K562 (cell line): ENCODE results near the gene SNX20. TPM values are rescaled to one million over a fixed set of nuclear protein-coding genes. Genes with fewer than 3 reads are reported as not detected.

Experiments
- CBX3 ChIP-seq, 2 experiments: IDR thresholded peaks; 1 replicate in 1 of 2; 2 replicates in 1 of 2; pipeline ENCODE4 v1.6.1; 2012; ENCODE audit warnings: inconsistent platforms in 2 of 2, low read length in 2 of 2, borderline replicate concordance in 1 of 2, control low read depth in 1 of 2
- MAFF ChIP-seq: IDR thresholded peaks from 2 replicates; pipeline ENCODE4 v1.6.1; 2012; ENCODE audit warnings: low read length, improper control_type of control experiment
- MED1 ChIP-seq: sonication (generic); formaldehyde crosslinking; IDR thresholded peaks from 2 replicates; pipeline ENCODE4 v1.8.1; 2023; ENCODE audit warnings: missing genetic modification reagents, borderline replicate concordance
- MXI1 ChIP-seq: IDR thresholded peaks from 2 replicates; pipeline ENCODE4 v1.6.1; 2011; ENCODE audit warnings: low read depth, mild to moderate bottlenecking, improper control_type of control experiment, low read length
- MYNN ChIP-seq, 2 experiments: sonication (generic); formaldehyde crosslinking in 1 of 2; IDR thresholded peaks; 2 replicates each; pipeline versions ENCODE4 v1.5.0 to v1.6.1; 2016 to 2020; ENCODE audit warnings: antibody characterized with exemption in 1 of 2, missing genetic modification reagents in 1 of 2
- SIN3B ChIP-seq: fragments of 450-650 bp; IDR thresholded peaks from 2 replicates; pipeline ENCODE4 v1.6.1; 2017; ENCODE audit warnings: low read depth, mild to moderate bottlenecking, moderate library complexity
- SRSF7 ChIP-seq: fragments of 200-400 bp; formaldehyde crosslinking; optimal IDR thresholded peaks from 2 replicates; pipeline ENCODE3; 2017; ENCODE audit warnings: mild to moderate bottlenecking, low read depth, low read length
- ZNF699 ChIP-seq: fragments of 250-450 bp; sonication (Bioruptor Pico); IDR thresholded peaks from 2 replicates; pipeline ENCODE4 v1.8.0; 2021; ENCODE audit warnings: mild to moderate bottlenecking, moderate library complexity; ENCODE audit not compliant: insufficient replicate concordance
- polyA plus RNA-seq, 8 experiments: library from polyadenylated mRNA; depleted of rRNA in 4 of 8; stranded (reverse) in 5 of 8; unstranded in 3 of 8; fragments of >200 nt; fragmentation: Nextera tagmentation in 2 of 8; fragmentation: Illumina TruSeq in 1 of 8; extraction: Ambion mirVana in 2 of 8; extraction: Trizol in 1 of 8; gene quantifications; 2 replicates each; pipeline versions ENCODE4 v1.2.1 to v1.2.3, GENCODE V29; 2011 to 2014; ENCODE audit warnings: inconsistent platforms in 1 of 8, missing spikeins in 1 of 8
- total RNA-seq, 7 experiments: library from RNA; depleted of rRNA in 6 of 7; stranded (reverse); fragments of >200 nt in 6 of 7; fragmentation: Illumina TruSeq in 2 of 7; extraction: Trizol in 2 of 7; gene quantifications; 2 replicates each; pipeline versions ENCODE4 v1.2.1 to v1.2.3, GENCODE V29; 2011 to 2021; ENCODE audit warnings: low replicate concordance in 1 of 7
- TF ChIP-seq, protein P1 (sequence below), 2 experiments: fragments of 450-650 bp; IDR thresholded peaks; 2 replicates each; pipeline ENCODE4 v1.6.1; 2016; ENCODE audit warnings: mild to moderate bottlenecking in 2 of 2, borderline replicate concordance in 1 of 2, low read depth in 1 of 2, moderate library complexity in 1 of 2
- TF ChIP-seq, protein P2 (sequence below): sonication (generic); formaldehyde crosslinking; IDR thresholded peaks from 2 replicates; pipeline ENCODE4 v1.8.0; 2023; ENCODE audit warnings: missing genetic modification reagents, mild to moderate bottlenecking, borderline replicate concordance

Gene SNX20
- total and polyA plus RNA-seq, 9 of the 15 experiments (the other 6 are each of a cell fraction or from before 2014, with no cell fraction given) = 0.04 to 0.07 TPM; not detected in 7

GRCh38 chr16:50722405-50722737 lies 41.3 kb upstream of the SNX20 start (continued):
- TF ChIP-seq, protein P1, sequence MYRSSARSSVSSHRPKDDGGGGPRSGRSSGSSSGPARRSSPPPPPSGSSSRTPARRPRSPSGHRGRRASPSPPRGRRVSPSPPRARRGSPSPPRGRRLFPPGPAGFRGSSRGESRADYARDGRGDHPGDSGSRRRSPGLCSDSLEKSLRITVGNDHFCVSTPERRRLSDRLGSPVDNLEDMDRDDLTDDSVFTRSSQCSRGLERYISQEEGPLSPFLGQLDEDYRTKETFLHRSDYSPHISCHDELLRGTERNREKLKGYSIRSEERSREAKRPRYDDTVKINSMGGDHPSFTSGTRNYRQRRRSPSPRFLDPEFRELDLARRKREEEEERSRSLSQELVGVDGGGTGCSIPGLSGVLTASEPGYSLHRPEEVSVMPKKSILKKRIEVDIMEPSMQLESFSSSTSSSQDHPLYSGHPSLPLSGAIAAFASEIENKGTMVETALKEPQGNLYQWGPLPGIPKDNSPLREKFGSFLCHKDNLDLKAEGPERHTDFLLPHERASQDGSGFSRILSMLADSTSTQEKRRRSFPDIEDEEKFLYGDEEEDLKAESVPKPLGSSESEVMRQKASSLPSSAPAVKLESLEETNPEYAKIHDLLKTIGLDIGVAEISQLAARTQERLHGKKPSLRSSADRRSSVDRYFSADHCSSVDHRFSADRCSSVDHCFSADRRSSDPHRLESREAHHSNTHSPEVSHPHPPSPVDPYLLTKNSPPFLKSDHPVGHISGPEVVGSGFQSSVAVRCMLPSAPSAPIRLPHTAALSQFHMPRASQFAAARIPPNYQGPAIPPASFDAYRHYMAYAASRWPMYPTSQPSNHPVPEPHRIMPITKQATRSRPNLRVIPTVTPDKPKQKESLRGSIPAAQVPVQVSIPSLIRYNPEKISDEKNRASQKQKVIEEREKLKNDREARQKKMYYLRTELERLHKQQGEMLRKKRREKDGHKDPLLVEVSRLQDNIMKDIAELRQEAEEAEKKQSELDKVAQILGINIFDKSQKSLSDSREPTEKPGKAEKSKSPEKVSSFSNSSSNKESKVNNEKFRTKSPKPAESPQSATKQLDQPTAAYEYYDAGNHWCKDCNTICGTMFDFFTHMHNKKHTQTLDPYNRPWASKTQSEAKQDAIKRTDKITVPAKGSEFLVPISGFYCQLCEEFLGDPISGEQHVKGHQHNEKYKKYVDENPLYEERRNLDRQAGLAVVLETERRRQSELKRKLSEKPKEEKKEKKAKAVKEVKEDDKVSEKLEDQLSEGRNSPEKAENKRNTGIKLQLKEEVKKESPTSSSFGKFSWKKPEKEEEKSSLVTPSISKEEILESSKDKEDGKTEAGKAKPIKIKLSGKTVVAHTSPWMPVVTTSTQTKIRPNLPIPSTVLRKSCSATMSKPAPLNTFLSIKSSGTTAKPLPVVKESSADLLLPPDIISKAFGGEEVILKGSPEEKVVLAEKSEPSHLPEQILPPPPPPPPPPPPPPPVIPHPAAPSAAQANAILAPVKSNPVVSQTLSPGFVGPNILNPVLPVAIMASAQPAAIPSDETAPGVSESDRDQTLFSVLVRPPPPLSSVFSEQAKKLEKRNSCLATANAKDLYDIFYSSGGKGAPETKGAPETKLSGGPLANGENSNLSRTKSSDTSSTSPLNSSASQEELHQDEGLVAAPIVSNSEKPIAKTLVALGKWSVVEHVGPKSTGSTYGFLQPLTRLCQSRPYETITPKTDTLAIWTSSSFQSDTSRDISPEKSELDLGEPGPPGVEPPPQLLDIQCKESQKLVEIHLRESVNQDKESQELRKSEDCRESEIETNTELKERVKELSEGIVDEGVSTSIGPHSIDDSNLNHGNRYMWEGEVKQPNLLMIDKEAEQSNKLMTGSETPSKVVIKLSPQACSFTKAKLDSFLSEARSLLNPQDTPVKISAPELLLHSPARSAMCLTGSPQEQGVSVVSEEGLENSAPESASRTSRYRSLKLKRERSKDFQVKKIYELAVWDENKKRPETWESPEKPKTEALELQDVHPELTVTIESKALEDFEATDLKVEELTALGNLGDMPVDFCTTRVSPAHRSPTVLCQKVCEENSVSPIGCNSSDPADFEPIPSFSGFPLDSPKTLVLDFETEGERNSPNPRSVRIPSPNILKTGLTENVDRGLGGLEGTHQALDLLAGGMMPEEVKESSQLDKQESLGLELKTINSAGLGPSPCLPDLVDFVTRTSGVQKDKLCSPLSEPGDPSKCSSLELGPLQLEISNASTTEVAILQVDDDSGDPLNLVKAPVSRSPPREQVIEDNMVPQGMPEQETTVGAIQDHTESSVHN (IDR thresholded peaks at IDR 0.05; ENCODE audit: borderline replicate concordance in 1 of 2, low read depth in 1 of 2) = no peak
- no peak for TF ChIP-seq SRSF7
- no peak for TF ChIP-seq MED1 (CRISPR knock-in tag)
- no peak for TF ChIP-seq CBX3 (IDR thresholded peaks at IDR 0.05; ENCODE audit: borderline replicate concordance in 1 of 2, low read length in 2 of 2)
- no peak for TF ChIP-seq MAFF
- TF ChIP-seq MXI1 = no peak
- TF ChIP-seq ZNF699 (CRISPR knock-in tag) = no peak
- TF ChIP-seq, protein P2, sequence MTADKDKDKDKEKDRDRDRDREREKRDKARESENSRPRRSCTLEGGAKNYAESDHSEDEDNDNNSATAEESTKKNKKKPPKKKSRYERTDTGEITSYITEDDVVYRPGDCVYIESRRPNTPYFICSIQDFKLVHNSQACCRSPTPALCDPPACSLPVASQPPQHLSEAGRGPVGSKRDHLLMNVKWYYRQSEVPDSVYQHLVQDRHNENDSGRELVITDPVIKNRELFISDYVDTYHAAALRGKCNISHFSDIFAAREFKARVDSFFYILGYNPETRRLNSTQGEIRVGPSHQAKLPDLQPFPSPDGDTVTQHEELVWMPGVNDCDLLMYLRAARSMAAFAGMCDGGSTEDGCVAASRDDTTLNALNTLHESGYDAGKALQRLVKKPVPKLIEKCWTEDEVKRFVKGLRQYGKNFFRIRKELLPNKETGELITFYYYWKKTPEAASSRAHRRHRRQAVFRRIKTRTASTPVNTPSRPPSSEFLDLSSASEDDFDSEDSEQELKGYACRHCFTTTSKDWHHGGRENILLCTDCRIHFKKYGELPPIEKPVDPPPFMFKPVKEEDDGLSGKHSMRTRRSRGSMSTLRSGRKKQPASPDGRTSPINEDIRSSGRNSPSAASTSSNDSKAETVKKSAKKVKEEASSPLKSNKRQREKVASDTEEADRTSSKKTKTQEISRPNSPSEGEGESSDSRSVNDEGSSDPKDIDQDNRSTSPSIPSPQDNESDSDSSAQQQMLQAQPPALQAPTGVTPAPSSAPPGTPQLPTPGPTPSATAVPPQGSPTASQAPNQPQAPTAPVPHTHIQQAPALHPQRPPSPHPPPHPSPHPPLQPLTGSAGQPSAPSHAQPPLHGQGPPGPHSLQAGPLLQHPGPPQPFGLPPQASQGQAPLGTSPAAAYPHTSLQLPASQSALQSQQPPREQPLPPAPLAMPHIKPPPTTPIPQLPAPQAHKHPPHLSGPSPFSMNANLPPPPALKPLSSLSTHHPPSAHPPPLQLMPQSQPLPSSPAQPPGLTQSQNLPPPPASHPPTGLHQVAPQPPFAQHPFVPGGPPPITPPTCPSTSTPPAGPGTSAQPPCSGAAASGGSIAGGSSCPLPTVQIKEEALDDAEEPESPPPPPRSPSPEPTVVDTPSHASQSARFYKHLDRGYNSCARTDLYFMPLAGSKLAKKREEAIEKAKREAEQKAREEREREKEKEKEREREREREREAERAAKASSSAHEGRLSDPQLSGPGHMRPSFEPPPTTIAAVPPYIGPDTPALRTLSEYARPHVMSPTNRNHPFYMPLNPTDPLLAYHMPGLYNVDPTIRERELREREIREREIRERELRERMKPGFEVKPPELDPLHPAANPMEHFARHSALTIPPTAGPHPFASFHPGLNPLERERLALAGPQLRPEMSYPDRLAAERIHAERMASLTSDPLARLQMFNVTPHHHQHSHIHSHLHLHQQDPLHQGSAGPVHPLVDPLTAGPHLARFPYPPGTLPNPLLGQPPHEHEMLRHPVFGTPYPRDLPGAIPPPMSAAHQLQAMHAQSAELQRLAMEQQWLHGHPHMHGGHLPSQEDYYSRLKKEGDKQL = no peak
- TF ChIP-seq SIN3B = no peak
- no peak for TF ChIP-seq MYNN (IDR thresholded peaks at IDR 0.05)
- TF ChIP-seq MYNN (CRISPR knock-in tag; IDR thresholded peaks at IDR 0.05) = no peak
- TF ChIP-seq, all 486 proteins: peak for 0
